Neuron (in vitro differentiated cells): ENCODE results near the gene SLC16A2.
"Not testable (repeated sequence)": the region's sequence is repeated elsewhere in the genome, so short reads cannot be mapped to it uniquely, and the experiment has no call there.

Source experiments
- H2AFZ ChIP-seq: one replicate; pipeline ENCODE4 v1.6.1; 2013; ENCODE audit warnings: low read depth, mild to moderate bottlenecking, inconsistent platforms, low read length, moderate library complexity
- H3K27me3 ChIP-seq: one replicate; pipeline ENCODE4 v1.6.1; 2013; ENCODE audit warnings: low read length; ENCODE audit not compliant: insufficient read depth
- H3K36me3 ChIP-seq: one replicate; pipeline ENCODE4 v1.6.1; 2013; ENCODE audit warnings: low read length; ENCODE audit not compliant: insufficient read depth
- H3K4me1 ChIP-seq: one replicate; pipeline ENCODE4 v1.6.1; 2013; ENCODE audit warnings: low read length; ENCODE audit not compliant: insufficient read depth
- H3K4me3 ChIP-seq: 2 replicates; pipeline ENCODE4 v1.5.1; 2013; ENCODE audit warnings: mild to moderate bottlenecking, low read length, moderate library complexity
- H3K9me3 ChIP-seq: one replicate; pipeline ENCODE4 v1.6.1; 2013; ENCODE audit warnings: low read length

SLC16A2 gene

GRCh38 chrX:74450803-74451449, 29.6 kb downstream of the SLC16A2 start:
- H3K9me3 ChIP-seq = no peaks in the 10 kb centered on the region
- no peak overlapping the region for H3K4me3 ChIP-seq
- no peaks in the 10 kb centered on the region for H3K36me3 ChIP-seq
- H3K27me3 ChIP-seq = no peaks in the 10 kb centered on the region
- no peak overlapping the region for H2AFZ ChIP-seq
- no peaks in the 10 kb centered on the region for H3K4me1 ChIP-seq

- H3K36me3 ChIP-seq = no peaks in the 10 kb centered on the region
- H3K9me3 ChIP-seq = no peaks in the 10 kb centered on the region
- H3K4me3 ChIP-seq = no peak overlapping the region
- H3K4me1 ChIP-seq = no peaks in the 10 kb centered on the region
- no peaks in the 10 kb centered on the region for H3K27me3 ChIP-seq
- no peak overlapping the region for H2AFZ ChIP-seq
Observed at GRCh38 chrX:74451450-74452198, 30.3 kb downstream of the SLC16A2 start.

GRCh38 chrX:74452199-74452481, 30.8 kb downstream of the SLC16A2 start:
- H3K9me3 ChIP-seq = no peaks in the 10 kb centered on the region
- no peaks in the 10 kb centered on the region for H3K27me3 ChIP-seq
- no peaks in the 10 kb centered on the region for H3K36me3 ChIP-seq
- no peak overlapping the region for H3K4me3 ChIP-seq
- H3K4me1 ChIP-seq = no peaks in the 10 kb centered on the region
- H2AFZ ChIP-seq = no peak overlapping the region

- Histone ChIP-seq H2AFZ (no peak overlapping the region), H3K9me3 (no peaks in the 10 kb centered on the region), H3K4me3 (no peak overlapping the region), H3K36me3 (no peaks in the 10 kb centered on the region), H3K27me3 (no peaks in the 10 kb centered on the region), H3K4me1 (no peaks in the 10 kb centered on the region)
Observed at GRCh38 chrX:74453178-74453577, 31.9 kb downstream of the SLC16A2 start.

- H3K36me3 ChIP-seq, H3K27me3 ChIP-seq, H3K4me1 ChIP-seq, H3K9me3 ChIP-seq, H3K4me3 ChIP-seq, H2AFZ ChIP-seq: not testable (repeated sequence)
Observed at GRCh38 chrX:74454233-74454632, 32.9 kb downstream of the SLC16A2 start.

- H3K27me3 ChIP-seq = no peaks in the 10 kb centered on the region
- no peaks in the 10 kb centered on the region for H3K9me3 ChIP-seq
- no peaks in the 10 kb centered on the region for H3K4me1 ChIP-seq
- no peak overlapping the region for H2AFZ ChIP-seq
- H3K4me3 ChIP-seq = no peak overlapping the region
- H3K36me3 ChIP-seq = no peaks in the 10 kb centered on the region
Observed at GRCh38 chrX:74458736-74459135, 37.4 kb downstream of the SLC16A2 start.

- H3K27me3 ChIP-seq = no peaks in the 10 kb centered on the region
- no peaks in the 10 kb centered on the region for H3K4me1 ChIP-seq
- no peak overlapping the region for H3K4me3 ChIP-seq
- H3K36me3 ChIP-seq = no peaks in the 10 kb centered on the region
- H2AFZ ChIP-seq = no peak overlapping the region
- H3K9me3 ChIP-seq = no peaks in the 10 kb centered on the region
Observed at GRCh38 chrX:74461384-74461783, 40.1 kb downstream of the SLC16A2 start.

- no peak overlapping the region for H3K4me3 ChIP-seq
- no peaks in the 10 kb centered on the region for H3K36me3 ChIP-seq
- H3K9me3 ChIP-seq = no peaks in the 10 kb centered on the region
- H3K27me3 ChIP-seq = no peaks in the 10 kb centered on the region
- no peak overlapping the region for H2AFZ ChIP-seq
- H3K4me1 ChIP-seq = no peaks in the 10 kb centered on the region
Observed at GRCh38 chrX:74464722-74465121, 43.4 kb downstream of the SLC16A2 start.

GRCh38 chrX:74465424-74465823, 44.1 kb downstream of the SLC16A2 start:
- no peaks in the 10 kb centered on the region for H3K27me3 ChIP-seq
- H2AFZ ChIP-seq = no peak overlapping the region
- no peaks in the 10 kb centered on the region for H3K4me1 ChIP-seq
- no peaks in the 10 kb centered on the region for H3K9me3 ChIP-seq
- no peaks in the 10 kb centered on the region for H3K36me3 ChIP-seq
- no peak overlapping the region for H3K4me3 ChIP-seq

- Histone ChIP-seq H3K27me3 (no peaks in the 10 kb centered on the region), H3K4me3 (no peak overlapping the region), H3K4me1 (no peaks in the 10 kb centered on the region), H2AFZ (no peak overlapping the region), H3K36me3 (no peaks in the 10 kb centered on the region), H3K9me3 (no peaks in the 10 kb centered on the region)
Observed at GRCh38 chrX:74467656-74468055, 46.4 kb downstream of the SLC16A2 start.

GRCh38 chrX:74473116-74473515, 51.8 kb downstream of the SLC16A2 start:
- H2AFZ ChIP-seq, H3K9me3 ChIP-seq, H3K36me3 ChIP-seq, H3K27me3 ChIP-seq, H3K4me1 ChIP-seq, H3K4me3 ChIP-seq: not testable (repeated sequence)

- H3K4me3 ChIP-seq = no peak overlapping the region
- H3K36me3 ChIP-seq = no peaks in the 10 kb centered on the region
- no peaks in the 10 kb centered on the region for H3K27me3 ChIP-seq
- H3K9me3 ChIP-seq = no peaks in the 10 kb centered on the region
- H3K4me1 ChIP-seq = peaks cover 27% of the 10 kb centered on the region
- H2AFZ ChIP-seq = no peak overlapping the region
Observed at GRCh38 chrX:74490247-74490646, 69.0 kb downstream of the SLC16A2 start.

GRCh38 chrX:74492720-74493201, 71.5 kb downstream of the SLC16A2 start:
- Histone ChIP-seq H3K36me3 (no peaks in the 10 kb centered on the region), H3K4me1 (peaks cover 27% of the 10 kb centered on the region), H3K9me3 (no peaks in the 10 kb centered on the region), H2AFZ (no peak overlapping the region), H3K4me3 (no peak overlapping the region), H3K27me3 (no peaks in the 10 kb centered on the region)

GRCh38 chrX:74493806-74494205, 72.5 kb downstream of the SLC16A2 start:
- no peak overlapping the region for H2AFZ ChIP-seq

More at GRCh38 chrX:74493806-74494205, 72.5 kb downstream of the SLC16A2 start:
- no peaks in the 10 kb centered on the region for H3K9me3 ChIP-seq
- no peaks in the 10 kb centered on the region for H3K27me3 ChIP-seq
- peaks cover 27% of the 10 kb centered on the region for H3K4me1 ChIP-seq
- no peak overlapping the region for H3K4me3 ChIP-seq
- H3K36me3 ChIP-seq = no peaks in the 10 kb centered on the region
